ES-I3 (cell line): ENCODE data around the gene ANKLE1.
"Not testable (repeated sequence)": the region's sequence is repeated elsewhere in the genome, so short reads cannot be mapped to it uniquely, and the experiment has no call there.

Experiments
- H3K36me3 ChIP-seq: 2 replicates; pipeline ENCODE4 v1.6.1; 2013; ENCODE audit warnings: mild to moderate bottlenecking, low read length, control low read depth, moderate library complexity; ENCODE audit not compliant: insufficient read depth
- H3K4me1 ChIP-seq: 2 replicates; pipeline ENCODE4 v1.6.1; 2013; ENCODE audit warnings: mild to moderate bottlenecking, control low read depth, low read length; ENCODE audit not compliant: insufficient read depth
- H3K9ac ChIP-seq: 2 replicates; pipeline ENCODE4 v1.6.1; 2013; ENCODE audit warnings: low read depth, mild to moderate bottlenecking, low read length, moderate library complexity
- H3K9me3 ChIP-seq: 2 replicates; pipeline ENCODE4 v1.6.1; 2013; ENCODE audit warnings: mild to moderate bottlenecking, low read length, moderate library complexity; ENCODE audit not compliant: control insufficient read depth, insufficient read depth

The ANKLE1 gene

GRCh38 chr19:17285415-17286135 is 3.9 kb downstream of the ANKLE1 start:
- no peaks in the 10 kb centered on the region; the same call in 1 of the 2 replicates for H3K36me3 ChIP-seq
- H3K9ac ChIP-seq, result no peak overlapping the region
- no peaks in the 10 kb centered on the region for H3K4me1 ChIP-seq
- H3K9me3 ChIP-seq, result no peaks in the 10 kb centered on the region

- H3K36me3 ChIP-seq, result no peaks in the 10 kb centered on the region; the same call in 1 of the 2 replicates
- no peak overlapping the region for H3K9ac ChIP-seq
- no peaks in the 10 kb centered on the region for H3K4me1 ChIP-seq
- H3K9me3 ChIP-seq, result no peaks in the 10 kb centered on the region
Measured at GRCh38 chr19:17286263-17286662, 4.6 kb downstream of the ANKLE1 start.

- Histone ChIP-seq H3K4me1 (no peaks in the 10 kb centered on the region), H3K9me3 (no peaks in the 10 kb centered on the region), H3K36me3 (no peaks in the 10 kb centered on the region; the same call in 1 of the 2 replicates), H3K9ac (no peak overlapping the region)
Measured at GRCh38 chr19:17286752-17287151, 5.1 kb downstream of the ANKLE1 start.

GRCh38 chr19:17289489-17289888 is 7.8 kb downstream of the ANKLE1 start:
- Histone ChIP-seq H3K9me3 (no peaks in the 10 kb centered on the region), H3K9ac (no peak overlapping the region; the same call in 1 of the 2 replicates), H3K36me3 (no peaks in the 10 kb centered on the region; the same call in 1 of the 2 replicates), H3K4me1 (no peaks in the 10 kb centered on the region; the same call in 1 of the 2 replicates)

- no peaks in the 10 kb centered on the region for H3K36me3 ChIP-seq
- no peaks in the 10 kb centered on the region for H3K9me3 ChIP-seq
- no peaks in the 10 kb centered on the region; the same call in 1 of the 2 replicates for H3K4me1 ChIP-seq
- peak overlapping the region; percentile 45; the same call in 1 of the 2 replicates for H3K9ac ChIP-seq
Measured at GRCh38 chr19:17292301-17293074, 10.8 kb downstream of the ANKLE1 start.

- peak overlapping the region; percentile 53; the same call in 1 of the 2 replicates for H3K9ac ChIP-seq
- H3K9me3 ChIP-seq, result no peaks in the 10 kb centered on the region; the same call in 1 of the 2 replicates
- no peaks in the 10 kb centered on the region; the same call in 1 of the 2 replicates for H3K4me1 ChIP-seq
- peaks cover 6% of the 10 kb centered on the region; the same call in 1 of the 2 replicates for H3K36me3 ChIP-seq
Measured at GRCh38 chr19:17293605-17294004, 11.9 kb downstream of the ANKLE1 start.

GRCh38 chr19:17294051-17294891 is 12.6 kb downstream of the ANKLE1 start:
- Histone ChIP-seq H3K4me1 (no peaks in the 10 kb centered on the region; the same call in 1 of the 2 replicates), H3K9me3 (no peaks in the 10 kb centered on the region; the same call in 1 of the 2 replicates), H3K9ac (peak overlapping the region; percentile 53; the same call in 1 of the 2 replicates), H3K36me3 (peaks cover 6% of the 10 kb centered on the region; the same call in 1 of the 2 replicates)

- not testable (repeated sequence) for H3K9me3 ChIP-seq, H3K9ac ChIP-seq, H3K4me1 ChIP-seq, H3K36me3 ChIP-seq
Measured at GRCh38 chr19:17295551-17295950, 13.8 kb downstream of the ANKLE1 start.

- Histone ChIP-seq H3K36me3 (peaks cover 6% of the 10 kb centered on the region; the same call in 1 of the 2 replicates), H3K9me3 (no peaks in the 10 kb centered on the region; the same call in 1 of the 2 replicates), H3K9ac (no peak overlapping the region), H3K4me1 (no peaks in the 10 kb centered on the region; the same call in 1 of the 2 replicates)
Measured at GRCh38 chr19:17296273-17296672, 14.6 kb downstream of the ANKLE1 start.

GRCh38 chr19:17296976-17297375 is 15.3 kb downstream of the ANKLE1 start:
- Histone ChIP-seq H3K9me3 (no peaks in the 10 kb centered on the region; the same call in 1 of the 2 replicates), H3K4me1 (no peaks in the 10 kb centered on the region; the same call in 1 of the 2 replicates), H3K36me3 (peaks cover 6% of the 10 kb centered on the region; the same call in 1 of the 2 replicates), H3K9ac (no peak overlapping the region)

GRCh38 chr19:17300992-17301619 is 19.4 kb downstream of the ANKLE1 start:
- Histone ChIP-seq H3K4me1 (peaks cover 7% of the 10 kb centered on the region; the same call in 1 of the 2 replicates), H3K9ac (no peak overlapping the region), H3K36me3 (peaks cover 6% of the 10 kb centered on the region; the same call in 1 of the 2 replicates), H3K9me3 (no peaks in the 10 kb centered on the region; the same call in 1 of the 2 replicates)

GRCh38 chr19:17302391-17303166 is 20.9 kb downstream of the ANKLE1 start:
- Histone ChIP-seq H3K36me3 (peaks cover 6% of the 10 kb centered on the region; the same call in 1 of the 2 replicates), H3K9me3 (no peaks in the 10 kb centered on the region; the same call in 1 of the 2 replicates), H3K9ac (peak overlapping the region; percentile 66), H3K4me1 (peaks cover 7% of the 10 kb centered on the region; the same call in 1 of the 2 replicates)
